AG09319 (cell line): ENCODE results near the gene MYO3B.

ENCODE experiments used
- DNase-seq: peaks from one replicate; pipeline ENCODE4 v3.0.0-alpha.2; 2010; ENCODE audit warnings: low read depth; ENCODE audit errors: extremely low read depth
- CTCF ChIP-seq: IDR thresholded peaks from 2 replicates; pipeline ENCODE4 v1.5.1; 2011; ENCODE audit warnings: low read depth, mild to moderate bottlenecking, inconsistent platforms, low read length, moderate library complexity

The MYO3B gene

GRCh38 chr2:170247882-170248393 is 70.0 kb downstream of the MYO3B start:
- no peak for TF ChIP-seq CTCF
- DNase-seq: no peak

GRCh38 chr2:170248574-170249393 is 70.8 kb downstream of the MYO3B start:
- no peak for DNase-seq
- no peak for TF ChIP-seq CTCF

- DNase-seq: no peak
These were observed 71.8 kb downstream of the MYO3B start for GRCh38 chr2:170249761-170250160.

GRCh38 chr2:170250584-170250983 is 72.6 kb downstream of the MYO3B start:
- no peak for TF ChIP-seq CTCF

More at GRCh38 chr2:170249761-170250160, 71.8 kb downstream of the MYO3B start:
- no peak for TF ChIP-seq CTCF

GRCh38 chr2:170252414-170252813 is 74.5 kb downstream of the MYO3B start:
- DNase-seq: no peak
- TF ChIP-seq CTCF: no peak

More at GRCh38 chr2:170250584-170250983, 72.6 kb downstream of the MYO3B start:
- DNase-seq: no peak

- no peak for TF ChIP-seq CTCF
- DNase-seq: no peak
These were observed 75.8 kb downstream of the MYO3B start for GRCh38 chr2:170253721-170254230.

GRCh38 chr2:170254293-170254732 is 76.4 kb downstream of the MYO3B start:
- no peak for TF ChIP-seq CTCF
- DNase-seq: no peak
